PC-9 (cell line): ENCODE measurements around the gene BCL2L13.

Experiments used
- EZH2 ChIP-seq: fragments of 200-600 bp; sonication (generic); IDR thresholded peaks from 2 replicates; pipeline ENCODE4 v1.8.0; 2017; ENCODE audit warnings: antibody characterized with exemption, low read depth
- TF ChIP-seq, protein P1 (sequence below): fragments of 200-600 bp; sonication (generic); conservative IDR thresholded peaks from 2 replicates; pipeline ENCODE4 v1.6.1; 2017; ENCODE audit warnings: mixed run types, antibody characterized with exemption, mild to moderate bottlenecking, moderate library complexity

DNA sequence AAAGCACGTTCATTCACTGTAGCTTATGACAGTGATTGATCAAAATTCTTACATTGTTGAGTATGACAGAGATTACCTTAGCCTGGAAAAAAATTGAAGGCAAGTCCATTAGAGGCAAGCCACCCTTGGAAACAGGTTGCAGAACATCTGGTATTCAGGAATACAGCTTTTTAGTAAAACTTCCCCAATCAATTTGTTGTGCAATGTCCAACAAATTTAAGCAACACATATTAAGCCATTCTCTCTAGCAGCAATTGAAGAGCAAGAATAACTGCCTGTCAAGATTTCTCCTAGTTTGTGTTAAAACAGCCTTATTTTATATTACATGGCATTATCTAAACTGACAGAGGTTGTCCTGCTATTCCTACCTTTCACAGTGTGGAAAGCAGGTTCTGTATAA lies 37.0 kb downstream of the BCL2L13 start:
- TF ChIP-seq, protein P1, sequence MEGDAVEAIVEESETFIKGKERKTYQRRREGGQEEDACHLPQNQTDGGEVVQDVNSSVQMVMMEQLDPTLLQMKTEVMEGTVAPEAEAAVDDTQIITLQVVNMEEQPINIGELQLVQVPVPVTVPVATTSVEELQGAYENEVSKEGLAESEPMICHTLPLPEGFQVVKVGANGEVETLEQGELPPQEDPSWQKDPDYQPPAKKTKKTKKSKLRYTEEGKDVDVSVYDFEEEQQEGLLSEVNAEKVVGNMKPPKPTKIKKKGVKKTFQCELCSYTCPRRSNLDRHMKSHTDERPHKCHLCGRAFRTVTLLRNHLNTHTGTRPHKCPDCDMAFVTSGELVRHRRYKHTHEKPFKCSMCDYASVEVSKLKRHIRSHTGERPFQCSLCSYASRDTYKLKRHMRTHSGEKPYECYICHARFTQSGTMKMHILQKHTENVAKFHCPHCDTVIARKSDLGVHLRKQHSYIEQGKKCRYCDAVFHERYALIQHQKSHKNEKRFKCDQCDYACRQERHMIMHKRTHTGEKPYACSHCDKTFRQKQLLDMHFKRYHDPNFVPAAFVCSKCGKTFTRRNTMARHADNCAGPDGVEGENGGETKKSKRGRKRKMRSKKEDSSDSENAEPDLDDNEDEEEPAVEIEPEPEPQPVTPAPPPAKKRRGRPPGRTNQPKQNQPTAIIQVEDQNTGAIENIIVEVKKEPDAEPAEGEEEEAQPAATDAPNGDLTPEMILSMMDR: no peak
- no peak for TF ChIP-seq EZH2
